Calu3 (cell line): ENCODE measurements around the gene IFITM2. TPM values are rescaled to one million over a fixed set of nuclear protein-coding genes. Genes with fewer than 3 reads are reported as not detected.
"Not testable (repeated sequence)": the region's sequence is repeated elsewhere in the genome, so short reads cannot be mapped to it uniquely, and the experiment has no call there.

Experiments
- BruUV-seq: library from RNA; stranded (reverse); fragments of 400-500 nt; replicated peaks from 2 replicates; lab custom pipeline; 2021; lab: Mats Ljungman, UMichigan
- CTCF ChIA-PET: fragments of 300-600 bp; sonication (Branson Sonifier 250); formaldehyde crosslinking; loops from one replicate; lab custom pipeline; 2022; ENCODE audit warnings: antibody characterized with exemption; lab: Charles Lee
- DNase-seq: peaks from one replicate; pipeline ENCODE4 v3.0.0; 2022
- H3K27ac Mint-ChIP-seq: one replicate; pipeline ENCODE4 v1.8.0; 2022; ENCODE audit warnings: mixed read lengths; ENCODE audit not compliant: unreplicated experiment
- H3K27me3 Mint-ChIP-seq: one replicate; pipeline ENCODE4 v1.8.0; 2022; ENCODE audit warnings: mixed read lengths; ENCODE audit not compliant: unreplicated experiment
- H3K36me3 Mint-ChIP-seq: one replicate; pipeline ENCODE4 v1.8.0; 2022; ENCODE audit warnings: mild to moderate bottlenecking, moderate library complexity, mixed read lengths; ENCODE audit not compliant: insufficient read depth, unreplicated experiment
- H3K4me1 Mint-ChIP-seq: one replicate; pipeline ENCODE4 v1.8.0; 2022; ENCODE audit warnings: mild to moderate bottlenecking, low read depth, mixed read lengths; ENCODE audit not compliant: unreplicated experiment
- H3K4me3 Mint-ChIP-seq: one replicate; pipeline ENCODE4 v1.8.0; 2022; ENCODE audit warnings: mild to moderate bottlenecking, low read depth, moderate library complexity, mixed read lengths; ENCODE audit not compliant: unreplicated experiment
- H3K9me3 Mint-ChIP-seq: one replicate; pipeline ENCODE4 v1.8.0; 2022; ENCODE audit warnings: low read depth, mixed read lengths; ENCODE audit not compliant: unreplicated experiment
- CTCF ChIP-seq: fragments of 200-600 bp; IDR thresholded peaks from one replicate; pipeline ENCODE4 v1.8.0; 2022; ENCODE audit warnings: antibody characterized with exemption; ENCODE audit not compliant: unreplicated experiment
- intact Hi-C: fragments of 100-400 bp; cut with micrococcal nuclease; formaldehyde crosslinking; loops from one replicate; pipeline ENCODE4 v1.10.0; 2022; ENCODE audit not compliant: unreplicated experiment
- total RNA-seq: library from RNA; stranded (reverse); gene quantifications from 2 replicates; pipeline ENCODE4 v1.2.3, GENCODE V29; 2022

The IFITM2 gene
- total RNA-seq, 1 experiment from 2014 or later: 29.1 TPM

- Mint-ChIP-seq H3K4me3 (no peak overlapping the region), H3K27ac (no peak overlapping the region), H3K4me1 (no peaks in the 10 kb centered on the region), H3K36me3 (peaks cover 4% of the 10 kb centered on the region), H3K27me3 (peaks cover 27% of the 10 kb centered on the region), H3K9me3 (no peaks in the 10 kb centered on the region)
- intact Hi-C loops: no loop called here
- no peak for TF ChIP-seq CTCF
- no TSS peak for BruUV-seq
- CTCF ChIA-PET: interaction anchor here (0.7 kb wide), 1 partner anchor 46 kb away, joined by 3 read pairs; no protein-coding TSS in a partner anchor
- no peak for DNase-seq
These were observed 18.9 kb downstream of the IFITM2 start for GRCh38 chr11:326592-326841.

GRCh38 chr11:326842-327580 lies 19.4 kb downstream of the IFITM2 start:
- intact Hi-C loops: no loop called here
- H3K27me3 Mint-ChIP-seq: peaks cover 28% of the 10 kb centered on the region
- H3K27ac Mint-ChIP-seq: no peak overlapping the region
- CTCF ChIA-PET: interaction anchor here (0.6 to 0.9 kb wide), 4 partner anchors 10 to 47 kb away, joined by 3 read pairs; no protein-coding TSS in a partner anchor
- peaks cover 4% of the 10 kb centered on the region for H3K36me3 Mint-ChIP-seq
- DNase-seq: no peak
- BruUV-seq: no TSS peak
- no peaks in the 10 kb centered on the region for H3K9me3 Mint-ChIP-seq
- H3K4me3 Mint-ChIP-seq: no peak overlapping the region
- no peaks in the 10 kb centered on the region for H3K4me1 Mint-ChIP-seq
- TF ChIP-seq CTCF: no peak

- DNase-seq: no peak
- Mint-ChIP-seq H3K27ac (no peak overlapping the region), H3K36me3 (peaks cover 4% of the 10 kb centered on the region), H3K4me1 (no peaks in the 10 kb centered on the region), H3K4me3 (no peak overlapping the region), H3K9me3 (no peaks in the 10 kb centered on the region), H3K27me3 (peaks cover 28% of the 10 kb centered on the region)
- TF ChIP-seq CTCF: no peak
- BruUV-seq: no TSS peak
- intact Hi-C loops: no loop called here
- CTCF ChIA-PET: interaction anchor here (0.6 to 0.9 kb wide), 3 partner anchors 11 to 22 kb away, joined by 3 read pairs; no protein-coding TSS in a partner anchor
These were observed 19.9 kb downstream of the IFITM2 start for GRCh38 chr11:327581-327923.

- no peak for TF ChIP-seq CTCF
- Mint-ChIP-seq H3K4me3 (no peak overlapping the region), H3K36me3 (peaks cover 4% of the 10 kb centered on the region), H3K27ac (no peak overlapping the region), H3K9me3 (no peaks in the 10 kb centered on the region), H3K4me1 (no peaks in the 10 kb centered on the region), H3K27me3 (peaks cover 28% of the 10 kb centered on the region)
- intact Hi-C loops: no loop called here
- no TSS peak for BruUV-seq
- DNase-seq: no peak
- CTCF ChIA-PET: interaction anchor here (0.9 kb wide), 1 partner anchor 21 kb away, joined by 3 read pairs; no protein-coding TSS in a partner anchor
These were observed 20.4 kb downstream of the IFITM2 start for GRCh38 chr11:328012-328411.

- intact Hi-C loops, H3K4me3 Mint-ChIP-seq, H3K36me3 Mint-ChIP-seq, DNase-seq, H3K9me3 Mint-ChIP-seq, CTCF ChIA-PET, BruUV-seq, H3K4me1 Mint-ChIP-seq, H3K27ac Mint-ChIP-seq: not testable (repeated sequence)
- H3K27me3 Mint-ChIP-seq: peaks cover 28% of the 10 kb centered on the region
These were observed 21.0 kb downstream of the IFITM2 start for GRCh38 chr11:328516-329100.
